Epithelial cell of prostate (primary cell): Measurements from ENCODE around the gene RNF145.
"Not testable (repeated sequence)": the region's sequence is repeated elsewhere in the genome, so short reads cannot be mapped to it uniquely, and the experiment has no call there.

ENCODE experiments used
- DNase-seq: peaks from one replicate; pipeline ENCODE4 v3.0.0-alpha.2; 2011; ENCODE audit warnings: low read depth, low spot score
- H3K27ac ChIP-seq: fragments of 450-650 bp; 2 replicates; pipeline ENCODE4 v1.5.1; 2017; ENCODE audit warnings: mild to moderate bottlenecking

Gene RNF145

DNA sequence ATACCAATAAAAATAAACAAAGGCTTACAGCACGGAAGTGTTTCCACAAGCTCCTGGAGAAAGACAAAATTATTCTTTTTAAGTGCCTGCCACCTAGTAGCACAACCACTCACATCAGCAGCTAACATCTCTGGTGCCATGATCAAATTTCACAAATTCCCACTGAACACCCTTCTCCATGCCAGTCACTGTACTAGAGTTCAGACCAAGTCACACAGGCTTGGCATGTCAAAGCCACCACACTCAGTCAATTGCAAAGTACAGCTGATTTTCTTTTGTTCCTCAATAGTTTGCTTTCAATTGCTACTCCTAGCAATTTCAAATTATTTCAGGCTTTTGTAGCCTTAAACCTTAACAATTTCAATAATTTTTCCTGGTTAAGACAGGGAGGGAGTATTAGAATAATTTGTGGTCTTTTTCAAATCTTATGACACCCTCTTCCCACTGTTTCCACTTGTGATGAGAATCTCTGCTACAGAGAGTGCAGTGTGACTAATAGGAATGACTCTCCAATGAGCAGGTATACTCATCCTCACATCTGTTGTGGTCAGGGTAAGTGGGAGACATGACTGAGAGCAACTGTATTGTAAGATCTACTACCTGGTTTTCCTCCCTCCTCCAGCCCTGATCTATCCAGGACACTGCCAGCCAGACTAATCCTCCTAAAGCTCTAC is 46.2 kb downstream of the RNF145 start:
- peak overlapping the region; percentile 75 for H3K27ac ChIP-seq
- peak; percentile 83 for DNase-seq

DNA sequence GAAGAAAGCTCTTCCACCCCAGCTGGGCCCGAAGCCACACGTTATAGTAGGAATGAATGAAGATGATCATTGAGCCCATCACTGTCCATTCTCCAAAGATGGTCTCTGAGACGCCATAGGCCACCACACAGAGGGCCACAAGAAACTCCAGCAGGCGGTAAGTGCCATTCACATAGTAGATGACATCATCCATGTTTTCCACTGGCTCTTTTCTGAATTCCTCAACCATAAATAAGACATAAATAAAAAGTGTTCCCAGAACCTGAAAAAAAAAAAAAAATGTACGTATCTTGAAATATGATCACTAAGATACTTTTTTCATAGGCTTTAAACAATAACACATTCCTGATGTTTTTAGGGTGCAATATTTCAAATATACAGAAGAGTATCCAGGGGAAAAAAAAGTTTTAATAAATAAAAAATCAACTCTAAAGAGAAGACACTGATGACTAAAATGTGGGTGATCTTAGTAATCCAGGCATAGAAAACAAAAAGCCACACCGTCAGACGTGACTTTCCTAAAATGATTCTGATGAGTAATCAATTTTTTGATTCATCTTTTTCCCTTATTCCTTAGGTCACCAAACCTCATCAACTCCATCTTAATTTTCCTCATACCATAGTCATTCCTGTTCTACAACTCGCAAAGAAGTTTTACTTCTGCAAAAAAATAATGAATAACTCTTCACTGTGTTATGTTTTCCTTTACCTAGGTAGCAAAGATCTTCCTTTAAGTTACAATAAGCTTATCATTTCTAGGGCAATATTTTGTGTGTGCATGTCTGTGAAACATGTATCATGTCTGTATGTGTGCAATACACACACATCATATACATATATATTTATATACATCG is 47.8 kb downstream of the RNF145 start:
- no peak for DNase-seq
- H3K27ac ChIP-seq: no peak overlapping the region

DNA sequence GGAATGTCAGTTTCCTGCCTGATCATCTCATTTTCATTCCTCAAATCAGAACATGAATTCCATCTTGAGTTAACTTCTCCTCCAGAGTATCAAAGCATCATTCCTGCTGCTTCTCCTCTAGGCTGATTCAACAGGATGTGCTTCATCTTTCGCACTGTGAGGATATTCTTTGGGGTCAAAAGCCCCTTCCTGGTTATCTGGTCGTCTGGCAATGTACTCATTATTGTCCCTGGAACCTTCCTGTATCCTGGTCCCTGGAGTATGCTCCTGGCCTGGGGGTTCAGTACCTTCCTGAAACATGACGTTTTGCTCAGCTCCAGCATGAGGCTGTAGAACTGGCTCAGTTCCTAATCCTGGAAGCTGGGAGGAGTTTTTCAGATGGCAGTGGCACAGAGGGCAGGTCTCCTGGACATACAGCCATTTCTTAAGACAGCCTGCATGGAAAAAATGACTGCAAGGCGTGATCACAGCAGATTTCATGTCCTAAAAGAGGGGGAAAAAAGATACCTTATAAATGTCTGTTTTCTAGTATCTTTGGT is 50.7 kb downstream of the RNF145 start:
- DNase-seq: not testable (repeated sequence)
- H3K27ac ChIP-seq: peak overlapping the region; percentile 20

DNA sequence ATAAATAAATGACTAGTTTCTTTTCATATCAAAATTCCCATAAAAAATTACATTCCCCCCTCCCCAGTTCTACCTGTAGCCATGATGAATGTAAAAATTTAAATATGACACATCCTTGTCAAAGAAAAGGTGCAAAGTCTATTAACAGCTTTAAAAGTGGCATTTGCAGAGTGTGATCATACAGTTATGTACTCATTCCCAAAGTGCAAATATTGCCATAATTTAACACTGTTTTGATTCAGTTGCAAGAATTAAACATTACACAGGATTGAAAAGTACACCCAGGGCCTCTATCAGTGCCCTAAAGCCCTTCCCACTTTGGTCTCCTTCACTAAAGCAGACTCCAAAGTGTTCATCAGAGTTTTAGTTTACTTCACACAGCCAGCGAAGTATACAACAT is 51.8 kb downstream of the RNF145 start:
- H3K27ac ChIP-seq: peak overlapping the region; percentile 5
- DNase-seq: no peak

DNA sequence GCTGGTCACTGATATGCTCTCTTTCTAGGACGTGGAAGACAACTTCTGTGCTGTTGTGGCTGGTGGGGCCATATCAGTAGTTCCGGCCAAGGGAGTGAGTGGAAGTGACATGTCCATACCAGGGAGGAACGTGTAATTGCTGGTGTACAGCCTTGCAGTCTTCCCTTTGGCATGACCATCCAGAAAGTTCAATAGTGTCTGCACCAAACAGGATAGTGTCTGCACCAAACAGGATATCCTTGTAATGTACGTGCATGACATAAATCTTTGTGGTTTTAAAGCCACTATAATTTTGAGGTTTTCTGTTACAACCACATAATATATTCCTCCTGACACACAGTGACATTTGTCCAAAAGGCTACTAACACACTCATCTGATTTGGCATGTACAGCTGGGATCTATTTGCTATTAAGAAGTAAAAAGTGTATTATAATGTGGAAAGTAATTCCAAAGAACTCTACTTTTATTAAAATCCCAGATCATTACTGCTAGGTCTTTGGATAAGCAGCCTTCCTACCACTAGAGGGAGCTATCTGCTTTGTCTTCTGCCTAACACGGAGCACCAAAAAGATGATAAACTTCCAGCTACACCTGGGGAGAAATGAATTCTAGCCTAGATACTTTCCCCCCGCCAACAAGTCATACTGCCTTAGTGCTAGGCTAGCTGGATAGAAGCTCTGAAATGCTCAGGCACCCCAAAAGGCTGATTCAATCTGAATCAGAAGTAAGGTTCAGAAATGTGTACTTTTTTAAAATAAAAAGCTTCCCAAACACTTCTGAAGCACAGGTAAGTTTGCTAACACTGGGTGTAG is 52.7 kb downstream of the RNF145 start:
- peak overlapping the region; percentile 5 for H3K27ac ChIP-seq
- DNase-seq: no peak

DNA sequence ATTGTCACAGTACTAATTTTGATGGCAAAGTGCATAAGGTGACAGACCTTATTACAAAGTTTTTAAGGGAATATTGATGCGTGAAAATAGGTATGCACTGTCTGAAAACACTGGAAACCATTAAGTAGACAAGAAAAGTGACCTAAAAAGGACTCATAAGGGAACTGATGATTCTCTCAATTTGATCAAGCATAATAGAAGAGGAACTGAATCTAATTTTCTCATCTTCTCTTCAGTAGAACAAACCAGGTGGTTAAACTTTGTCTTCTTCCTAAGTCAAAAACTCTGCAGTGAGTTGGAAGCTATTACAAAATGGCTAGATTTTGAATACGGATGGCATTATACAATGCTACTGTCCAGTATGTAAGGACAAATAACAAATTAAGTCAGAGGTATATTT is 53.4 kb downstream of the RNF145 start:
- H3K27ac ChIP-seq: no peak overlapping the region

GRCh38 chr5:159152876-159153275 is 56.5 kb downstream of the RNF145 start:
- no peak overlapping the region for H3K27ac ChIP-seq
- DNase-seq: no peak

More for the DNA sequence above, 53.4 kb downstream of the RNF145 start:
- no peak for DNase-seq

DNA sequence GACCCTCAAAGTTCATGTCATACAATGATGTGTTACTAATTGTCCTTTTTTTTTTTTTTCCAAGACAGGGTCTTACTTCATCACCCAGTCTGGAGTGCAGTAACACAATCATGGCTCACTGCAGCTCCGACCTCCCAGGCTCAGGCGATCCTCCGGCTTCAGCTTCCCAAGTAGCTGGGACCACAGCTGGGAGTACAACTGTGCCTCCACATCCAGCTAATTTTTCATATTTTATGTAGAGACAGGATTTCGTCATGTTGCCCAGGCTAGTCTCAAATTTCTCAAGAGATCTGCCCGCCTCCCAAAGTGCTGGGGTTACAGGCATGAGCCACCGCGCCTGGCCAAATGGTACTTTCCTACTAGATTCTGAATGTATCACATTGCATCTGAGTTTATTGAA is 60.3 kb downstream of the RNF145 start:
- DNase-seq: no peak
- H3K27ac ChIP-seq: no peak overlapping the region

DNA sequence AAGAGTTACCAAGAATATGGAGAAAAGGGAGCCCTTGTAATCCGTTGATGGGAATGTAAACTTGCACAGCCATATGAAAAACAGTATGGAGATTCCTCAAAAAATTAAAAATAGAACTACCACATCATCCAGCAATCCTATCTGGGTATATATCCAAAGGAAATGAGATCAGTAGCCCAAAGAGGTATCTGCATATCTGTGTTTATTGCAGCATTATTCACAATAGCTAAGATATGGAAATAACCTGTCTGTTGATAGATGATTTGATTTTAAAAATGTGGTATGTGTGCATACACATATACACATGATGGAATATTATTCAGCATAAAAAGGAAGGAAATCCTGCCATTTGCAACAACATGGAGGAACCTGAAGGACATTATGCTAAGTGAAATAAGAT is 61.4 kb downstream of the RNF145 start:
- DNase-seq: no peak
- no peak overlapping the region for H3K27ac ChIP-seq

DNA sequence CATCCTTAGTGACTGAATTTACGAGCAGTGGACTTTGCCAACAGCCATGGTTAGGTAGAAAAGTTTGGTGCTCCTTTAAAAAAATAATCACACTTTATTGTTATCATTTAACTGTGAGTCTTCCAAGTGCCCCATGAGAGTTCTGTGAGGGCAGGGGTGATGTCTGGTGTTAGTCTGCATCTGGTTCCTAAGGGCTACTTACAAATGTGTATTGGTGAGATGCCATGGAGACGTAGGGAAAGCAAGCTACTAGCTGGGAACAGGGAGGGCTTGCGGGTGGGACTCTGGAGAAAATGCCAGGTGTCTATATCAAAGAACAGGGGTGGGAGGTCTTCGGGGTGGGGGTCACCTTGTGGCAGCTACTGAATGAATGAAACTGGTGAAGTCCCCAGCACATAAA is 62.5 kb downstream of the RNF145 start:
- no peak for DNase-seq

GRCh38 chr5:159145160-159145559 is 64.2 kb downstream of the RNF145 start:
- not testable (repeated sequence) for H3K27ac ChIP-seq, DNase-seq

More for the DNA sequence above, 62.5 kb downstream of the RNF145 start:
- no peak overlapping the region for H3K27ac ChIP-seq

- DNase-seq: no peak
- no peak overlapping the region for H3K27ac ChIP-seq
Observed at GRCh38 chr5:159139802-159140201, 69.6 kb downstream of the RNF145 start.

- H3K27ac ChIP-seq: no peak overlapping the region
- DNase-seq: peak; percentile 34
Observed at GRCh38 chr5:159135896-159136531, 73.3 kb downstream of the RNF145 start.

- no peak overlapping the region for H3K27ac ChIP-seq
- DNase-seq: peak; percentile 26
Observed at GRCh38 chr5:159133041-159133741, 76.2 kb downstream of the RNF145 start.

DNA sequence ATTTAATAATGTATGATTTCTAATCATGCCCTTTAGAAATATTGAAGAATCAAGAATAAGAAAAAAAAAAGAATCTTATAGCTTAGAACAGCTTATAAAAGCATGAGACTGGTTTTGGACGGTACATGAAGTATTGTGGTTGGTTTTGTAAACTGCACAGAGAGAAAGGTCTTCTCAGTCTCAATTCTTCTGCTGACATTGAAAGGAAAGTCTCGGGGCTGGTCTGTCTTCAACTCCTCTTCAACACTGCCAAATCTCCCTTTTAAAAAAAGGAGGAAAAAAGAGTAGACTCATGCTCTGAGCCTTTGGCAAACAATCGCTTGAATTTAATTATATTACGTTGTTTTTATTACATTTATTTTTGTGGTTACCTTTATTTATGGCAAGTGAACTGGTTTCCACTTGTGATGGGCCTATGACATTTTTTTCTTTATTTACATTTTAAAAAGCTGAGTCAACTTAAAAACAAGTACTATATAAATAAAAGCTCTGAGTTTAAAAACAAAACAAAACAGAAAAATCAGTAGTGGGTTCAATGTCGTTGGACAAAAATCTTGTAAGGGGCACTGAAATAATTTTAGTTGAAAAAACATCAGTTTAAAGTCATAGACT is 76.8 kb downstream of the RNF145 start:
- no peak overlapping the region for H3K27ac ChIP-seq

DNA sequence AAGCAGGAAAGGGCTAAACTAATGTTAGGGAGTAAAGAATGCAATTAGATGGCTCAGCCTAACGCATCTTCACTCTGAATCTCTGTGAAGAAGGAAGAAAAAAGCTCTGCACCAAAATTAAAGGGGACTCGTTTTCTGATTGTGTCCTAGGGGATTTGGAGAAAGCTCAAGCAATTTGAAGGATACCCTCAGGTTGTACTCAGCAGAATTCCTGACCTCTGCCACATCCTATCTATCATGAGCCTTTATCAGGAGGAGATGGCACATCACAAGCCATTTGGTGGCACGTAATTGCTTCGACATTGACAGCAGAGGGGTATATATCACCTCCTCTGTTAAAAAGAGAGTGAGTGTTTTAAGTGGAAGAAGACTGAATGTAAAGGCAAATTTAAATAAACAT is 77.4 kb downstream of the RNF145 start:
- no peak overlapping the region for H3K27ac ChIP-seq
- no peak for DNase-seq

More for the DNA sequence above, 76.8 kb downstream of the RNF145 start:
- DNase-seq: no peak

GRCh38 chr5:159130871-159131270 is 78.5 kb downstream of the RNF145 start:
- H3K27ac ChIP-seq: no peak overlapping the region
- DNase-seq: no peak

GRCh38 chr5:159128070-159128541 is 81.2 kb downstream of the RNF145 start:
- no peak for DNase-seq
- no peak overlapping the region for H3K27ac ChIP-seq

GRCh38 chr5:159123700-159124099 is 85.7 kb downstream of the RNF145 start:
- no peak overlapping the region for H3K27ac ChIP-seq
- no peak for DNase-seq
